ENCODE measurements around the gene IFT81.

IFT81 gene

GRCh38 chr12:110165540-110166159, 41.5 kb downstream of the IFT81 start:
- no peak for DNase-seq

DNA sequence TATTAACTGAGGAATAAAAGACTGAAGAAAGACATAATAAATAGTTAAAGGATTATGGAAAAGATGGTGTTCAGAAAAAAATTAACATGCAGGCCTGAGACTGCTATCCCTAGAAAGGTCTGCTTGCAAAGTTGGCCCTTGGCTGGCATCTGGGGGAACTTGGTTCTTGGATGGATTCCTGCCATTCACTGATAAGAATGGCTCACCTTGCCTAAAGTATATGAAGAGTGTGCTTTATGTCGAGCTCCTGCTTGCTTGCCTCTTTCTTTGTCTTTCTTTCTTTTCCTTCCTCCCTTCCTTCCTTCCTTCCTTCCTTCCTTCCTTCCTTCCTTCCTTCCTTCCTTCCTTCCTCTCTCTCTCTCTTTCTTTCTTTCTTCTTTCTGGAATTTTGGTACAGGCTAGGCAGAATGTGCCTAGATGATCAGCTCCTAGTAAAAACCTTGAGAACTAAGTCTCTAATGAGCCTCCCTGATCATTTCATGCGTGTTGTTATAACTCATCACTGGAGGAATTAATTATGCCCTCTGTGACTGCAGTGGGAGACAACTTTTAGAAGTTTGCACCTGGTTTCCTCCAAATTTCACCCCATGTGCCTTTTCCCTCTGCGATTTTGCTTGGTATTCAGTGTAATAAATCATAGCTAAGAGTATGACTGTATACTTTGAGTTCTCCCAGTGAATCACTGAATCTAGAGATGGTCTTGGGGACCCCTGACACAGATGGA, 44.7 kb downstream of the IFT81 start:
- no peak for DNase-seq

GRCh38 chr12:110170535-110171185, 46.5 kb downstream of the IFT81 start:
- no peak for DNase-seq

DNA sequence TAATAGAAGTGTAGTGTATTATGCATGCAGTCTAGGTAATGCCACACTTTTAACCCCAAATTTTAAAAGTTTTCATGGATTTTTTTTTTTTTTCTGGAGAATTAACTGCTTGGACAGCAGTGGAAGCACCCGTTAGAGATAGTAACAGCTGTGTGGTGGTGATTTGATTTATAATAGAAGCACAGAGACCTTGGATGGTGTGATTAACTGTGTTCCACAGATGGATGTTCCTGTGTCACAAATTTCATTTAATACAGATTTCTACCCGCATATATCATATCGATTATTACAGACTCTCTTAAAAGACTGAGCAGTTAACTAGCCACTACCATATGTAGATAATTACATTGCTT, 47.0 kb downstream of the IFT81 start:
- no peak for DNase-seq

DNA sequence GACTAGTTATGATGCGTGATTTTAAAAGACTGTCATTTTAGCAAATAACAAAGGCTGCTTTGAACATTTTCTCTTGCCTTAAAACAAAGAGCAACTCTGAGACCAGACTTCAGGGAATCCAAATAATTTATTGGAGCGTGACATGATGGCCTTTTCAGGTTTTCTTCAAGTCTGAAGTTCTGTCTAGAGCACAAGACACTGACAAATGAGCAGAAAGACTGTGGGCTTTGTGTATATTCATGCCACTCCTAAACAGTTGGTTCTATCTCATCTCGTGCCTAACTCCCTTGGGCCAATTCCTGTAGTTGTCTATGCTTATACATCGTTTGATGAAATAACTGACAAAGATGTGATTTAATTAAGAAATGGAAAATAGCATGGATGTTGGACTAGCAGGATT, 47.5 kb downstream of the IFT81 start:
- DNase-seq: no peak

- DNase-seq: no peak
Measured at GRCh38 chr12:110174373-110174996, 50.3 kb downstream of the IFT81 start.

GRCh38 chr12:110175201-110175600, 51.0 kb downstream of the IFT81 start:
- no peak for DNase-seq

- peak; percentile 31 for DNase-seq
Measured at GRCh38 chr12:110176745-110177144, 52.6 kb downstream of the IFT81 start.

DNA sequence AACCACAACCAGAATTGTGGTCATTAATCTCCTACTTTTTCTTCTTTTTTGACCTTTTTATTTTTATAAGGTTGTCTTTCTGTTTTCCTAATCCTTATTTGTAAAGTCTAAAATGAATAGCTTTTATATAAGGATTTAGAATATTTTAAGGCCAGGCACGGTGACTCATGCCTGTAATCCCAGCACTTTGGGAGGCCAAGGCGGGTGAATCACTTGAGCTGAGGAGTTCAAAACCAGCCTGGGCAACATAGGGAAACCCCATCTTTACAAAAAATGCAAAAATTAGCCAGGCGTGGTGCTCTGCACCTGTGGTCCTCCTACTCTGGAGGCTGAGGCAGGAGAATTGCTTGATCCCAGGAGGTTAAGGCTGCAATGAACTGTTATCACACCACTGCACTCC, 55.1 kb downstream of the IFT81 start:
- no peak for DNase-seq

- DNase-seq: no peak
Measured at GRCh38 chr12:110180591-110181005, 56.4 kb downstream of the IFT81 start.

GRCh38 chr12:110182281-110182680, 58.1 kb downstream of the IFT81 start:
- DNase-seq: no peak

DNA sequence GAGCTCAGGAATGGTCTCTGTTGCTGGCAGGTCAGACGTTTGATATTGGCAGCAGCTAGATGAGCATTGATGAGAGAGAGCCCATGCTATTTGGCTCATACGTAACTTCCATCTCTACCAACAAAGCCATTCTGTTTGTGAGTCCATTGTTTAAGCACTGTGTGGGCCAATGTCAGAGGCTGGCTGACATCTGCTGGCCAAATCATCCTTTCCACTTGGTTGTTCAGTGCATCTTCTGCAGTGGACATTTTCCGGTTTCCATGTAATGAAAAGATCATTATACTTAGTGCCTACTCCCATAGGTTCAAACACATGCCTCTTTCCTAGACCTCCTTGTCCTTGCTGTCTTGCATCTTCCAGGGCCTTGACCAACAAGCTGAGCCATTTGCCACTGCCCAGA, 59.2 kb downstream of the IFT81 start:
- DNase-seq: no peak

DNA sequence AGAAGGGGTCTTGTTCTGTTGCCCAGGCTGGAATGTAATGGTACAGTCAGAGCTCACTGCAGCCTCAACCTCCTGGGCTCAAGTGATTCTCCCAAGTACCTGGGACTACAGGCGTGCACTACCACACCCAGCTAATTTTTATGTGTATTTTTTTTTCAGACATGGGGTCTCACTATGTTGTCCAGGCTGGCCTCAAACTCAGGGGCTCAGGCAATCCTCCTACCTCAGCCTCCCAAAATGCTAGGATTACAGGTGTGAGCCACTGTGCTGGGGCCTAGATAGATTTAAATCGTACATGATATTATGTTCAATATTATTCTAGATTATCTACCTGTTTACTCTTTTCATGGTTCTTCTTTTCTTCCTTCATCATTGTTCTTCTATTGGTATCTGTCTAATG, 61.5 kb downstream of the IFT81 start:
- no peak for DNase-seq

GRCh38 chr12:110186059-110186458, 61.9 kb downstream of the IFT81 start:
- no peak for DNase-seq

DNA sequence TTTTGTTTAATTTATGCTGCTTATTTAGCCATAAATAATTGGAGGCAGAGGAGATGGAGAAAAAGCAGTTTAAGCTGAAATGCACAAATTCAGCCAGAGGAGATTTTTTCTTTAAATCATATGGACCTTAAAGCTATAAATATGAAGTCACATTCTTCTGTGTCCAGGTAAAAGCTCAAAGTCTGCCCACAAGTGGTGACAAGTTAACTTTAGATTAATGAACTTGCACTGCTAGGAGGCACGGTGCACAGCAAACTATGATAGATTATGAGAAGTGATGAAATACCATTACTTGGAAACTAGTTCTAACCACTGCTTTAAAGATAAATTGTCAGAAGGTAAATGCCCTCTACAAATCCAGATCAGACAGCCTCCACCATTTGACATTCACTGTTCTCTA, 69.0 kb downstream of the IFT81 start:
- no peak for DNase-seq

DNA sequence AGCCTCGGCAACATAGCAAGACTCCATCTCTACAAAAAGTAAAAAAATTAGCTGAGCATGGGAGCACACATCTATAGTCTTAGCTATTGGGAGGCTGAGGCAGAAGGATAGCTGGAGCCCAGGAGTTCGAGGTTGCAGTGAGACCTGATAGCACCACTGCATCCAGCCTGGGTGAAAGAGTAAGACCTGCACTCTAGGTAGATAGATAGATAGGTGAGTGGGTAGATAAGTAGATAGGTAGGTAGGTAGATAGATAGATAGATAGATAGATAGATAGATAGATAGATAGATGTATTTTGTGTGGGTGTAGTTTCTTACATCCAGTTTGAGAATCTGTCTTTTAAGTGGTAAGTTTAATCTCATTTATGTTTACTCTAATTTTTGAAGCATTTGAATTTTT, 72.8 kb downstream of the IFT81 start:
- DNase-seq: no peak

DNA sequence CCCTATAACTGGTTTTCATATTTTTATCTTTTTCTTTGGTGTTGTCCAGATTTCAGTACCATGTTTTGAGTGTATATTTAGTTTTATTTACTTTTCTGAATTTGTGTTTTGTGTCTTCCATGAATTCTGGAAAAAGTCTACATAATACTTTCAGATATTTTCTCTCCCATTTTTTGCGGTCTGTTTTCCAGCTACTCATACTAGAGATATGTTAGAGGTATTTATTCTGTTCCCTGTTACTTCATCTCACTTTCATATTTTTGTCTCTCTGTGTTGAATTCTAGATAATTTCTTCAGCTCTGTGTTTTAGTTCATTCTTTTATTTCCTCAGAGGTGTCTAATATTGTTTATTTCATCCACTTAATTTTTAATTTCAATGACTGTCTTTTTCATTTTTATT, 74.2 kb downstream of the IFT81 start:
- no peak for DNase-seq

- no peak for DNase-seq
Measured at GRCh38 chr12:110199339-110200123, 75.4 kb downstream of the IFT81 start.

- no peak for DNase-seq
Measured at GRCh38 chr12:110200124-110200417, 75.9 kb downstream of the IFT81 start.

GRCh38 chr12:110201995-110202394, 77.8 kb downstream of the IFT81 start:
- DNase-seq: no peak

GRCh38 chr12:110203546-110203945, 79.4 kb downstream of the IFT81 start:
- DNase-seq: no peak

- DNase-seq: no peak
Measured at GRCh38 chr12:110205931-110206330, 81.8 kb downstream of the IFT81 start.

Measured in NCI-H524 treated with DMSO at 0.1 percent for 48 hours (cell line).